ENCODE results near the gene P4HB.
"Not testable (repeated sequence)": the region's sequence is repeated elsewhere in the genome, so short reads cannot be mapped to it uniquely, and the experiment has no call there.

Gene P4HB

GRCh38 chr17:81845881-81846742 lies 14.2 kb downstream of the P4HB start:
- no peak for DNase-seq (ENCODE audit: low read depth)

DNA sequence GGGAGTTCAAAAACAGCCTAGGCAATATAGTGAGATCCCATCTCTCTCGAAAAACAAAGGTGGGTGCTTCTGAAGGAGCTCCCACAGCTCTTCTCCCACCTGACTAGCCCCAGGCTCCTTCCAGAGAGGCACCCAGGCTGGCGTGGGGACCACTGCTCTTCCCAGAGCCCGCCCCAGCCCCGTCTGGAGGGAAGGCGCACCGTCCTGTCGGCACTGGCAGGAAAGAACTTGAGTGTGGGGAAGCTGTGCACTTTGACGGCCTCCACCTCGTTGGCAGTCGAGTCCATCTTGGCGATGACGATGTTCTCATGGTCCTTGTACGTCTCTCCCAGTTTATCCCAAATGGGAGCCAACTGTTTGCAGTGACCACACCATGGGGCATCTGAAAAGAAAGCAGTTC lies 15.0 kb downstream of the P4HB start:
- DNase-seq (ENCODE audit: low read depth): no peak

GRCh38 chr17:81844887-81845286 lies 15.4 kb downstream of the P4HB start:
- no peak for DNase-seq (ENCODE audit: low read depth)

- no peak for DNase-seq (ENCODE audit: low read depth)
These were observed 15.9 kb downstream of the P4HB start for GRCh38 chr17:81844327-81844851.

DNA sequence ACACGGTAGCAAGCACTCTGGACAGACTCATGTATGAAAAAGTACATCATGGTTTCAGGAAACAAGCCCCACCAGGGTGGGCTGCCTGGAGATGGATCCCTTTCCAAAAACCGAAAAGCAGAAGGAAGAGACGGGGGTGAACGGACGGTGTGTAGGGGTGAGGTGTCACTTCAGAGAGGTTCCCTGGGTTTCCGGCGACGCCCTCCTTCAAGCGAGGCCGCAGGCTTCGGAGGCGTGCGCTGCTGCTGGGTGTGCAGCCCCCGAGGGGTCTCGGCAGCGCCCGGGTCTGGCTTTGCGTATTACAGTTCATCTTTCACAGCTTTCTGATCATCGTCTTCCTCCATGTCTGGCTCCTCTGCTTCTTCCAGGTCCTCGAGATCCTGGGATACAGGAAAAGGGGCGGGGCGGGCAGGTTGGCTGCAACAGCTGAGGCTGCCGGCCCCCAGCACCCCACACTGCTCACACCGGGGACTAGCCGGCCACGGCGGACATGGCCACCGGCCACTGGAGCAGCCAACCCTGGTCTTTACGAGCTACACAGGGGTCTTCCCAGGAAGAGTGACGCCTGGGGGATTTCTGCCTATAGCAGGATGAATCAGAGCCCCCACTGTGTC lies 16.5 kb downstream of the P4HB start:
- DNase-seq (ENCODE audit: low read depth): no peak

DNA sequence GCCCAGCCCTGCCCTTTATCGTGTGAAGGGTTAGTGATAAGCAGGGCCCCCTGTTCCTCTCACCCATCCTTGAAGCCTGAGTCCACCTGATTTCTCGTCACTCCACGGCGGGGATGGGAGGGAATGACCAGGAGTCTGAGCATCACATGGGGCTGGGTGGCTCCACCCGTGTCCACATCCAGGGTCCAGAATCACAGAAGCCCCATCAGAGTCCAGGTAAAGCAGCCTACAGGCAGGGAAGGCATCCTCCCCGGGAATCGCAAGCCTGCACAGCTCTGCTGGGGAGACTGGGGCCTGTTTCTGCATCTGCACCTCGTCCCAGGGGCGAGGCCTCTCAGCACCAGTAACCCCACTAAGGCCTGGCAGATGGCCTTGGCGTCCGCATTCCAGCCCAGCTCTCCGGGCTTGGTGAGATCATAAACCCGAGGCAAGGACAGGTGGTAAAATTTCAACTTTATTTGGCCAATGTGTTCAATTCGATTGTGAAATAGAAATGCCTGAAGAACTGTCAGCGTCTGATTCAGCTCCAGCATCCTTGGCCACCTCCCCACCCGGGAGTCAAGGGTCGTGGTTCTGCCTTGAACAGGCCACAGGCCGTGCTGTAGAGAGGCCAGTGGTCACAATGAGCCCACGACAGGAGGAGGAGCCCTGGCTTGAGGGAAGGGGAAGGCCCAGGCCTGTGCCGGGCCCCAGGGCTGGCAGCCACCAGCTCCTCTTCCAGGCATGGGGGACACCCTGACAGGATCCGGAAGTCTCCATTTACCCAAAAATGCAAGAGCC lies 17.4 kb downstream of the P4HB start:
- DNase-seq (ENCODE audit: low read depth): no peak

- no peak for DNase-seq (ENCODE audit: low read depth)
These were observed 18.0 kb downstream of the P4HB start for GRCh38 chr17:81842378-81842724.

- DNase-seq (ENCODE audit: low read depth): no peak
These were observed 18.5 kb downstream of the P4HB start for GRCh38 chr17:81841866-81842265.

DNA sequence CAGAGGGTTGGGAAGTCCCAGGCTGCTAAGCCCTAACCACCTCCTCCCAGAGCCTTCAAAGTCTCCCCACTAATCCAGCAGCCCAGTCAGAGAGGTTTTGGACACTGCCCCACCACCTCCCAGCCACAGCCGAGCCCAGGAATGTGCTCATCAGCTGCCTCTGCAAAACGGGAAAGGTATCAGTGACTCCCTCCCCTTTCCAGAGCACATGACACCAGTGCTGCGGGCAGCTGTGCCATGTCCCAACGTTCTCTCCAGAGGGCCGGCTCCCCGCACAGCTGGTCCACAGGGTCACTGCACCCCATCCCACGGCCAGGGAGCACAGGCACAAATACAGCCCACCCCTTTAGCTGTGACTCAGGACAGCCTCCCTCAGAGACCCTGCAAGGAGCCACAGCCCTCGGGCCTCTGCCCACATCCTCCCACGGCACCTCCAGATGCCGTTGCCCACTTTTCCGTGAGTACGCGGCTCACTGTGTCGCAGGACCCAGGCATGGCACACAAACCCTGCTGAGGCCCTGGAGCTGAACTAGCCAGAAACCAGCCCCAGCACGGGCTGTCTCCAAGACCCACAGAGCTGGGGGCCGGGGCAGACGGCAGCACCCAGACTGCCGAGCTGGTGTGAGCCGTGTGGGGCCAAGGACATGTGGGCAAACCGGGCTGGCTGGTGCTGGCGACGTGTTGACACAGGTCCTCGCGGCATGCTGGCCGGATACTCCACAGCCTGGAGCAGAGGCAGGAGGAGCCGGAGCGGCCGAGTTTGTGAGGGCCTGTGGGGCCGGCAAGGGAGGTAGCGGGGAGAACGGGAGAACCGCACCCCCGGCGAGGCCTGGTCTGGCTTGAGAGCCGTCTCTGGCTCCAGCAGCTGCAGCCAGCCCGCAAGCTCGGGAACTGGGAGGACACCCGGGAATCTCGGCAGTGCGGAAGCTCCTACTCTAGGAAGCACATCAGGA lies 19.2 kb downstream of the P4HB start:
- no peak for DNase-seq (ENCODE audit: low read depth)

GRCh38 chr17:81840059-81840458 lies 20.3 kb downstream of the P4HB start:
- DNase-seq (ENCODE audit: low read depth): not testable (repeated sequence)

- no peak for DNase-seq (ENCODE audit: low read depth)
These were observed 21.0 kb downstream of the P4HB start for GRCh38 chr17:81839301-81839700.

- no peak for DNase-seq (ENCODE audit: low read depth)
These were observed 21.5 kb downstream of the P4HB start for GRCh38 chr17:81838753-81839255.

GRCh38 chr17:81837641-81838040 lies 22.7 kb downstream of the P4HB start:
- no peak for DNase-seq (ENCODE audit: low read depth)

- DNase-seq (ENCODE audit: low read depth): no peak
These were observed 25.5 kb downstream of the P4HB start, which contains the start of gene PPP1R27 for GRCh38 chr17:81834831-81835267. PPP1R27 (minus strand) TSS chr17:81835050; CDS start chr17:81834953, 97 bp downstream.

GRCh38 chr17:81833921-81834830 lies 26.2 kb downstream of the P4HB start:
- no peak for DNase-seq (ENCODE audit: low read depth)

DNA sequence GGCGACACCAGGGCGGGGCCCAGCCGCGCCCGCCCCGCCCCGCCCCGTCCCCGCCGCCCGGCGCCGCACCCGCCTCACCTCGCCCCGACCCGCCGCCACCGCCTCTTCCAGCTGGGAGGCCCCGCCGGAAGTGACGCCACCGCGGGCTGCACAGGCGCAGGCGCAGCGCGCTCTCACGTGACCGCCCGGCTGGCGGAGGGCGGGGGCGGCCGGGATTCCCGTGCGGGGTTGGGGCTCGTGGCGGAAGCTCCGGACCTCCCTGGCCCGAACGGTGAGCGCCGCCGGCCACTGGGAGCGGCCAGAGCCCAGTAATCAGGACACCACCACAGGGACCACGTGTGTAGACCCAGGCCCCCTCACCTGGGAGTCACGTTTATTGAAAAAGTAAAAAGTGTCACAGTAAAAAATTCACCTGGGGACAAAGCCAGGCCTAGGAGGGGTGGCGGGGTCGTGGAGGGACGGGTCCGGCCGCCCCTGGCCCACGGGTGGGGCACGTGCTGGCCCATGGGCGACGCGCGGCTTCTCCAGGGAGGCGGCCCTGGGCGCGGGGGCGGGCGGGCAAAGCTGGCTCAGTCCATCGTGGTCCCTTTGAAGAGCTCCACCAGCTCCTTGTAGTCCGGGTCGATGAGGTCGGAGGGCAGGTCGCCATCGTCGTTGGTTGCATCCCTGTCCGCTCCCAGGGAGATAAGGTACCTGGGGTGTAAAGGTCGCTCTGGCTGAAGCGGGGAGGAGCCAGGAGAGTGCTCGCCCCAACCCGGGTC lies 27.0 kb downstream of the P4HB start, which contains the start of gene MCRIP1:
MCRIP1 (minus strand) TSS at position 132 of the 761 bp plus-strand sequence. CDS start 8,785 bp downstream, outside the sequence.
- peak; percentile 96 for DNase-seq (ENCODE audit: low read depth)

GRCh38 chr17:81832608-81833159 lies 27.7 kb downstream of the P4HB start:
- DNase-seq (ENCODE audit: low read depth): no peak

DNA sequence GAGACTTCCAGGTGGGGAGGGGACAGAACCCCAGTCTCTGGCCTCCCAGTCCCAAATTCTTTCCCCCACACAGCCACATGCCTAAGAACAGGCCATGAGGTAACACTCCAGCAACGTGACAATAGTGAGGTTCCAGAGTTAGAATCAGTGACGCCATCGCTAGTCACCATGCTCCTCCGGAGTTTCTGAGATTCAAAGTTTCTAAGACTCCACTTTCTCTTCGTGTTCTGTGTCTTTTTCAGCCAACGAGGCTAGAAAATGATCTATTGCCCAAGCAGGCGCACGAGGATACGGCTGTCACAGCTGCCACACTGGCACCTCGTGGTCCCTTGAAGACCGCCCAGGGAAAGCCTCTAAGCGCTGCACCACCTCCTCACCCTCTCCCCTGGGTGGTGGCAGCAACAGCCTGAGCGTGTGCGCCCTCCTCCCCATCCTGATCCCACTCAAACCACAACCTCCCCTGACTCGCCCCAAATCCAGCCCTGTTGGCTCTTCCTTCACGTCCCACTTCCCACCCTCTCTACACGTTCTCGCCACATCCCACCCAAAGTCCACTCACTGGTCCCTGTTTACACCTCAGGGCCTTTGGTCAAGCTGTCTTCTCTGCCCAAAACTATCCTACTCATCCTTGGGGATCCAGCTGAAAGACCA lies 28.3 kb downstream of the P4HB start:
- peak; percentile 27 for DNase-seq (ENCODE audit: low read depth)
